GM11168 (cell line): ENCODE measurements around the gene ZBED4.

Experiments
- in situ Hi-C: fragments of 300-500 bp; cut with MboI; formaldehyde crosslinking; loops from one replicate; pipeline ENCODE4 v1.12.0; 2022; ENCODE audit warnings: low sequenced_read_pairs; ENCODE audit not compliant: unreplicated experiment

ZBED4 gene

GRCh38 chr22:49930596-49931412 lies 77.2 kb downstream of the ZBED4 start:
- in situ Hi-C loops: loop anchor here (5.0 kb wide), 1 partner anchor 96 kb away; no protein-coding TSS in a partner anchor

- in situ Hi-C loops: loop anchor here (5.0 kb wide), 1 partner anchor 94 kb away; no protein-coding TSS in a partner anchor
These were observed 79.9 kb downstream of the ZBED4 start for GRCh38 chr22:49933236-49934159.

GRCh38 chr22:49934160-49934890 lies 80.7 kb downstream of the ZBED4 start:
- in situ Hi-C loops: loop anchor here (5.0 kb wide), 1 partner anchor 93 kb away; no protein-coding TSS in a partner anchor

GRCh38 chr22:49934891-49935557 lies 81.4 kb downstream of the ZBED4 start:
- in situ Hi-C loops: loop anchor here (5.0 kb wide), 1 partner anchor 92 kb away; no protein-coding TSS in a partner anchor

GRCh38 chr22:49935561-49935960 lies 81.9 kb downstream of the ZBED4 start:
- in situ Hi-C loops: no loop called here

GRCh38 chr22:49936018-49936972 lies 82.7 kb downstream of the ZBED4 start:
- in situ Hi-C loops: no loop called here

GRCh38 chr22:49936973-49937757 lies 83.5 kb downstream of the ZBED4 start:
- in situ Hi-C loops: no loop called here

GRCh38 chr22:49937758-49938564 lies 84.3 kb downstream of the ZBED4 start:
- in situ Hi-C loops: no loop called here

- in situ Hi-C loops: no loop called here
These were observed 85.0 kb downstream of the ZBED4 start for GRCh38 chr22:49938565-49939136.
